Neutrophil (primary cell): ENCODE measurements around the gene PAQR5.
A peak's percentile ranks its signal among the peaks of the same experiment; 100 is the strongest.

ENCODE experiments used
- H3K27ac ChIP-seq: fragments of 200-600 bp; sonication (generic); 2 replicates; pipeline ENCODE4 v1.5.1; 2016; ENCODE audit warnings: mild to moderate bottlenecking, moderate library complexity
- H3K27me3 ChIP-seq: fragments of 200-600 bp; sonication (generic); 2 replicates; pipeline ENCODE4 v1.6.0; 2016; ENCODE audit warnings: mild to moderate bottlenecking
- H3K36me3 ChIP-seq: fragments of 200-600 bp; sonication (generic); 2 replicates; pipeline ENCODE4 v1.5.1; 2017
- H3K4me1 ChIP-seq, 2 experiments: fragments of 200-600 bp in 1 of 2; sonication (generic) in 1 of 2; 1 replicate in 1 of 2; 2 replicates in 1 of 2; pipeline versions ENCODE4 v1.5.1 to v1.6.1; 2013 to 2016; ENCODE audit warnings: low read depth in 1 of 2, low read length in 1 of 2, mild to moderate bottlenecking in 1 of 2, moderate library complexity in 1 of 2; ENCODE audit not compliant: control insufficient read depth in 1 of 2, insufficient read depth in 1 of 2
- H3K4me3 ChIP-seq, 2 experiments: fragments of 200-600 bp in 1 of 2; sonication (generic) in 1 of 2; 1 replicate in 1 of 2; 2 replicates in 1 of 2; pipeline ENCODE4 v1.5.1; 2013 to 2016; ENCODE audit warnings: low read depth in 1 of 2, low read length in 1 of 2, mild to moderate bottlenecking in 1 of 2, moderate library complexity in 1 of 2
- H3K9me3 ChIP-seq: fragments of 200-600 bp; sonication (generic); 2 replicates; pipeline ENCODE4 v1.5.1; 2016
- CTCF ChIP-seq: fragments of 200-600 bp; sonication (generic); IDR thresholded peaks from 2 replicates; pipeline ENCODE4 v1.5.1; 2016; ENCODE audit warnings: antibody characterized with exemption

Gene PAQR5, protein sequence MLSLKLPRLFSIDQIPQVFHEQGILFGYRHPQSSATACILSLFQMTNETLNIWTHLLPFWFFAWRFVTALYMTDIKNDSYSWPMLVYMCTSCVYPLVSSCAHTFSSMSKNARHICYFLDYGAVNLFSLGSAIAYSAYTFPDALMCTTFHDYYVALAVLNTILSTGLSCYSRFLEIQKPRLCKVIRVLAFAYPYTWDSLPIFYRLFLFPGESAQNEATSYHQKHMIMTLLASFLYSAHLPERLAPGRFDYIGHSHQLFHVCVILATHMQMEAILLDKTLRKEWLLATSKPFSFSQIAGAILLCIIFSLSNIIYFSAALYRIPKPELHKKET

GRCh38 chr15:69298697-69299441 lies at the start of gene PAQR5:
Gene PAQR5, plus strand, starts transcription at chr15:69298912. Its CDS starts 61,169 bp downstream, at chr15:69360081.
- Histone ChIP-seq H3K4me1 (peaks cover 11 to 14% of the 10 kb centered on the region in 2 experiments), H3K36me3 (no peaks in the 10 kb centered on the region), H3K27me3 (peaks cover 65% of the 10 kb centered on the region), H3K4me3 (peak within 1 kb of the TSS; percentile 58 to 64), H3K27ac (no peak within 1 kb of the TSS), H3K9me3 (no peaks in the 10 kb centered on the region)
- TF ChIP-seq CTCF: no peak

DNA sequence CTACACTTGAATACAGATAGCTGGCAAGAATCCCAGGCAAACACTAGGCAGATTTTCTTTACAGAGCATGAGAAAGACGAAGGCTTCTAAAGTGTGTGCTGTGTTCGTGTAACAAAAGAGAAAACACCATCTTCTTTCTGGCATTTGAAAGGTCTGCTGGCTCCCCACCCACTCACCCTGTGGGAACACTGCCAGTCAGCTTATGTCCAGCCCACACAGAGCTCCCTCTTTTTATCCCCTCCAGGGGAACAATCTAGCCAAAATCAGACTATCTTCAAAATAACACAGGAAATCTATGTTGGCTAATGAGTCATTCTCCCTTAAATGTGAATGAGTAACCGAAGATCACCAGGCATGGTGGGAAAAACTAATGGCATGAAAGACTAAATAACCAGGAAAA lies 45.6 kb upstream of the PAQR5 start:
- Histone ChIP-seq H3K36me3 (no peaks in the 10 kb centered on the region), H3K27ac (no peak overlapping the region), H3K4me1 (no peaks in the 10 kb centered on the region), H3K9me3 (no peaks in the 10 kb centered on the region), H3K27me3 (no peaks in the 10 kb centered on the region), H3K4me3 (no peak overlapping the region)
- TF ChIP-seq CTCF: no peak

DNA sequence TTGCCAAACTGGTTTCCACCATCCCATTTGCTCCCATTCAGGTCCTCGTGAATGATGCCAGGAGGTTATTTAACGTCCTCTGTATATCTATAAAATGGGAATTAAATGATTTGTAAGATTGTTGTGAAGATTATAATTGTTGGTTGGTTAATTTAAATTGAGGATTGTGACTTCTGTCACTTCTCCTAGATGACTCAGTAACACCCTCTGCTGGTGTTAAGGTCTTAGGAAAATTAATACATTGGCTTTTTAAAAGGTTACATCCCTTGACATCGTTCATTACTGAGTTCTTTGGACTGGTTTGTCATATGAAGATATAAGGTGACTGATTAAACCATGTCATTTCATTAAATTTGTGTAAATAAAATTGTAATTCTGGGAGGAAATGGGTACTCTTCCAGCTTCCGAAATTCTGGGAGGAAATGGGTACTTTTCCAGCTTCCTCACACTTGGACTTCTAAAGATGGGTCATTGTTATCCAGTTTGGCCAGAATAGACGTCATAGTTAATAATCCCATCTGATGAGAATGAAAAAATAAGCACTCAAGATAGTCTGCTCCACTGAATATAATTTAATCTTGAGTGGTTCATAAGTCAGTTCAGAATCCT lies 33.3 kb upstream of the PAQR5 start:
- Histone ChIP-seq H3K27me3 (no peaks in the 10 kb centered on the region), H3K4me3 (no peak overlapping the region), H3K9me3 (no peaks in the 10 kb centered on the region), H3K27ac (no peak overlapping the region), H3K36me3 (peaks cover 4% of the 10 kb centered on the region), H3K4me1 (no peaks in the 10 kb centered on the region)
- TF ChIP-seq CTCF: no peak

GRCh38 chr15:69271217-69271616 lies 27.5 kb upstream of the PAQR5 start:
- peaks cover 9% of the 10 kb centered on the region for H3K27me3 ChIP-seq
- H3K36me3 ChIP-seq: peaks cover 4% of the 10 kb centered on the region
- TF ChIP-seq CTCF: no peak
- no peak overlapping the region for H3K4me3 ChIP-seq
- no peak overlapping the region for H3K27ac ChIP-seq
- H3K9me3 ChIP-seq: no peaks in the 10 kb centered on the region
- no peaks in the 10 kb centered on the region for H3K4me1 ChIP-seq

DNA sequence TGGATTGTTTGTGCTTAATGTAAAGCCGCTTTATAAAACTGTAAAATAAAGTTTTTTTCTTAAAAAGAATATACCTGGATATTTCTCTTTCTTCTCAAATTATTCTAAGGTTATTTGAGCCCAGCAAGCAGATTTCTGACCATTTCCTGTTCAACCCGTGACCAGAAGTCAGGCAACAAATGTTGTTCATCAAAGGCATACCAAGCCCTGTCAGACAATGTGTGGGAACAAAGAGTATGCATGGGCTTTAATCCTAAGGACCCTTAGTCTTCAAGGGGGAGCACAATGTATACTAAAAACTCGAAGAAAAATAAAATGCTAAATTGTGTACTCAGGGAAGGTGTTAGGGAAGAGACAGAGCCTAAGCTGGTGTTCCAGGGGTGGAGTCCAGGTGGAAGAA lies 26.6 kb upstream of the PAQR5 start:
- TF ChIP-seq CTCF: no peak
- Histone ChIP-seq H3K27me3 (peaks cover 16% of the 10 kb centered on the region), H3K4me3 (no peak overlapping the region), H3K9me3 (no peaks in the 10 kb centered on the region), H3K4me1 (no peaks in the 10 kb centered on the region), H3K36me3 (peaks cover 4% of the 10 kb centered on the region), H3K27ac (no peak overlapping the region)
